GM12865 (cell line): Measurements from ENCODE around the gene UBTD1.

ENCODE experiments used
- DNase-seq: peaks from one replicate; pipeline ENCODE4 v3.0.0; 2010; ENCODE audit warnings: low read depth
- H3K4me3 ChIP-seq: 2 replicates; pipeline ENCODE4 v1.5.1; 2011; ENCODE audit warnings: mild to moderate bottlenecking, low read depth, low read length, control low read depth
- TF ChIP-seq, protein P1 (sequence below): IDR thresholded peaks from 2 replicates; pipeline ENCODE4 v1.5.1; 2011; ENCODE audit warnings: low read length, control low read depth, low read depth, inconsistent platforms; ENCODE audit not compliant: insufficient read depth; ENCODE audit errors: missing control alignments

UBTD1 gene

DNA sequence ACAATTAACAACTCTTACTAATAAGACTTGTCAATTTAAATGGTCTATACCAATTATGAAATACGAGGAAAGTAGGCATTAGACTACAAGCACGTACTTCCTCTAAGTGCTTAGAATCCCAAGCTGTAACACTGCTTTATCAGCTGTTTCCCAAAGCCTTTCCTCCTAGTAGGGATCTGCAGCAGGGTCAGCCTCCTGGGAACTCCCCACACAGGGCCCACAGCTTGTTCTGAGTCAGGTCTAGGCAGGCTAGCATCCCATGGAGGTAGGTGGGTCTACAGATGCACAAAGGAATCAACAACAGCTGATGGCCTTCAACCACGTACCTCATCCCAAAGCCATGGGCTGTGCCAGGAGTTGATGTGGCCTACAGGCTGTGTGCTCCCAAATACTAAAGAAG, 15.2 kb upstream of the UBTD1 start:
- TF ChIP-seq, protein P1, sequence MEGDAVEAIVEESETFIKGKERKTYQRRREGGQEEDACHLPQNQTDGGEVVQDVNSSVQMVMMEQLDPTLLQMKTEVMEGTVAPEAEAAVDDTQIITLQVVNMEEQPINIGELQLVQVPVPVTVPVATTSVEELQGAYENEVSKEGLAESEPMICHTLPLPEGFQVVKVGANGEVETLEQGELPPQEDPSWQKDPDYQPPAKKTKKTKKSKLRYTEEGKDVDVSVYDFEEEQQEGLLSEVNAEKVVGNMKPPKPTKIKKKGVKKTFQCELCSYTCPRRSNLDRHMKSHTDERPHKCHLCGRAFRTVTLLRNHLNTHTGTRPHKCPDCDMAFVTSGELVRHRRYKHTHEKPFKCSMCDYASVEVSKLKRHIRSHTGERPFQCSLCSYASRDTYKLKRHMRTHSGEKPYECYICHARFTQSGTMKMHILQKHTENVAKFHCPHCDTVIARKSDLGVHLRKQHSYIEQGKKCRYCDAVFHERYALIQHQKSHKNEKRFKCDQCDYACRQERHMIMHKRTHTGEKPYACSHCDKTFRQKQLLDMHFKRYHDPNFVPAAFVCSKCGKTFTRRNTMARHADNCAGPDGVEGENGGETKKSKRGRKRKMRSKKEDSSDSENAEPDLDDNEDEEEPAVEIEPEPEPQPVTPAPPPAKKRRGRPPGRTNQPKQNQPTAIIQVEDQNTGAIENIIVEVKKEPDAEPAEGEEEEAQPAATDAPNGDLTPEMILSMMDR, result no peak
- DNase-seq, result no peak
- H3K4me3 ChIP-seq, result no peak overlapping the region

DNA sequence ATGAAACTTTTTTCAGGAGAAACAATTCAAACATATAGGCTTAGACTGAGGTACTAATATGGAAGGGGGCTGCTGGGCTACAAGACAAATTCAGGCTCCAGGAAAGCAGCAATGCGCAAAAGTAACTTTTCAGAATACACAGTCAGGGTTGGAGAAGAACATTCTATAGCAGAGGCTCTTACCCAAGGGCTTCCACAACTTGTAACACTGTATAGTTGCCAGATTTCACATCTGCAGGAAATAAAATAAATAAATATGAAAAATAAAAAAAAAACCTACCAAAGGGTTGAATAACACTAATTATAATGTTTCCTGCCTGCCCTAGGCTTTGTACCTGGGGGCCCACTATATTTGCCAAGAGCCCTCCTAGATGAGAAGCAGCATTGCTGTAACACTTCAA, 14.8 kb upstream of the UBTD1 start:
- H3K4me3 ChIP-seq, result no peak overlapping the region
- DNase-seq, result no peak
- TF ChIP-seq, protein P1, result no peak

DNA sequence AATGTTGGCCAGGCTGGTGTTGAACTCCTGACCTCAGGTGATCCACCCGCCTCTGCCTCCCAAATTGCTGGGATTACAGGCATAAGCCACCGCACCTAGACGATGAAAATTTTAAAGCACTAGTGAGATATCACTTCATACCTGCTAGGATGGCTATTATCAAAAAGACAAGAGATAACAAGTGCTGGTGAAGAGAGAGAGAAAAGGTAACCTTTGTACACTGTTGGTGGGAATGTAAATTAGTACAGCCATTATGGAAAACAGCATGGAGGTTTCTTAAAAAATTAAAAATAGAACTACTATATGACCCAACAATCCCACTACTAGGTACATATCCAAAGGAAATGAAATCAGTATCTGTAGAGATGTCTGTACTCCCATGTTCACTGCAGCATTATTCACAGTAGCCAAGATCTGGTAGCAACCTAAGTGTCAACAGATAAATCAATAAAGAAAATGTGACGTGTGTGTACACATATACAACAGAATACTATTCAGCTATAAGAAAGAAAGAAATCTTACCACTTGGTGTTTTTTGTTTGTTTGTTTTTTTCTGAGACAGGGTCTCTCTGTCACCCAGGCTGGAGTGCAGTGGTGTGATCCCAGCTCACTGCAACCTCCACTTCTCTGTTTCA, 13.0 kb upstream of the UBTD1 start:
- TF ChIP-seq, protein P1, result no peak
- H3K4me3 ChIP-seq, result no peak overlapping the region
- DNase-seq, result no peak

DNA sequence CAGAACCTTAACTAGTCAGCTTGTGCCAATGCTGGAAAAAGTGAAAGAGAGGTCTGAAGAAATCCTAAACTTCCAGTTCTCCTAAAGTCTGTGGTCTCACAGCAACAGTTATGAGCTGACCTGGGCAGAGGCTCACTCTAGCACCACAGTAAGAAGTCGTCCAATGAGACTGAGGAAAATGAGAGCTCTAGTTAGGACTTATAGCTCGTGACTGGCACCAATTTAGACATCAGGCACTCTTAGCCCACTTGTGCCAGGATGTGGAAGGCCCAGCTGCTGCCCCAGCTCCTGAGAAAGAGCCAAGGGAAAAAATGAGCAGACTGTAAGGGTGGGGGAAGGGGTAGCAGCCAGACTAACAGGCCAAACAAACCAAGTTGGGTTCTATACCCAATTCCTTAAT, 8.1 kb upstream of the UBTD1 start:
- no peak overlapping the region for H3K4me3 ChIP-seq
- TF ChIP-seq, protein P1, result no peak
- DNase-seq, result no peak

DNA sequence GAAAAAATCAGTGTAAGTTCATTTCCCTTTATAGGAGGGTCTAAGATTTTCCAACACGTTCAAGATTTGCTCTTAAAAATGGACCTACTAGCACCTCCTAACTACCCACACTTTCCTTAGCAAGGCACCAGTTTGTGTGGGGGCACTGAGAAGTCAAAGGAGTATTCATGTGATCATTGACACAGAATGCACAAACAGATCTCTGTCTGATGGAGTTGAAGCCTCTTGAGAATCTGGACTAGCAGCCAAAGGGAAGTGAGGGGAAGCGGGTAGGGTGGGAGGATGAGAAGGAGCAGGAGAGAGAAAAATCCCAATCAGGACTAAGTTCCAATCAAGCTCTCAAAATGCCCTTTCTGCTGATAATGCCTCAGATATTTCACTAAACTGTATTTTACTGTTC, 4.6 kb upstream of the UBTD1 start:
- H3K4me3 ChIP-seq, result no peak overlapping the region
- TF ChIP-seq, protein P1, result no peak
- no peak for DNase-seq

DNA sequence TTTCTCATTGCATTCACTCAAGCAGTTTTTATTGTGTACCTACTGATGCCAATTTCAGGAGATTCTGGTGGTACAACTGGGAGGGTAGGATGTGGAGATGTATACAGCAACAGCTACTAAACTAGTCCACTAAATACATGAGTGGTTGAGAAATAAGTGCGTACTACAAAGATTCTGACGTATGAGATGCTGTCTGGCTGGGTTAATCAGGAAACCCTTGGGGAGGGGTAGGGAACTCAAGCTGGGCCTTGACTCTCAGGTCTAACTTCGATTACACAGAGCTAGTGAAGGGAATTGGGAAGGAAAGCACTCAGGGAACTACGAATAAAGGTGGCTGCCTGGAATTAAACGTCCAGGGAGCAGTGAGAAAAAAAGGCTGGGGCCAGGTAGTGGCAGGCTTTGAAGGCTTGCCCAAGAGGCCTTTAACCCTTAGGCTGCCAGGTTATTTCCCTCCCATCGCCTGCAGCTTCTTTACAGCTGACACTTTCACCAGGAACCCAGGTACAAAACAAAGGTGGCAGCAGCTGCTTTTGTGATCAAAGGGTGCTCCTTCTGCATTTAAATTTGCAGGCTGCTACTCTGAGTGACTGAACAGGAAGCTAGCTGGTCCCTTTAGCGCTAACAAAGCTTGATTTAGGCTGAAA, 3.7 kb upstream of the UBTD1 start:
- DNase-seq, result no peak
- TF ChIP-seq, protein P1, result no peak
- H3K4me3 ChIP-seq, result no peak overlapping the region
